ENCODE measurements around the gene PDE7B. TPM values are rescaled to one million over a fixed set of nuclear protein-coding genes. Genes with fewer than 3 reads are reported as not detected.

The PDE7B gene
- total RNA-seq, 2 experiments from 2014 or later, result not detected

GRCh38 chr6:135936606-135937005 is 85.1 kb downstream of the PDE7B start:
- H3K9me2 ChIP-seq (ENCODE audit: insufficient read depth, low read length), result no peaks in the 10 kb centered on the region
- ChIA-PET CTCF (ENCODE audit: unreplicated experiment) (no interaction called here), POLR2A (no interaction called here)
- no TSS peak for BruUV-seq (replicated peaks)
- H3K4me2 ChIP-seq (ENCODE audit: low read length), result no peak overlapping the region
- H2AFZ ChIP-seq (ENCODE audit: low read length), result no peak overlapping the region
- H3K4me3 ChIP-seq (ENCODE audit: low read depth, low read length, poor library complexity, severe bottlenecking), result no peak overlapping the region
- H3K4me1 ChIP-seq (ENCODE audit: insufficient read depth, low read length, poor library complexity, severe bottlenecking), result no peaks in the 10 kb centered on the region
- H3K79me2 ChIP-seq (ENCODE audit: insufficient read depth, low read depth, low read length), result no peaks in the 10 kb centered on the region
- H3K27ac ChIP-seq (ENCODE audit: low read depth, low read length, poor library complexity, severe bottlenecking), result no peak overlapping the region
- H4K20me1 ChIP-seq (ENCODE audit: insufficient read depth, low read length), result no peaks in the 10 kb centered on the region
- no peaks in the 10 kb centered on the region for H3K36me3 ChIP-seq (ENCODE audit: insufficient read depth, low read length)
- TF ChIP-seq CTCF (conservative IDR thresholded peaks at IDR 0.05; ENCODE audit: low read length) (no peak), EZH2phosphoT487 (IDR thresholded peaks at IDR 0.05; ENCODE audit: borderline replicate concordance, low read depth, low read length) (no peak)
- intact Hi-C loops (cut with micrococcal nuclease; ENCODE audit: unreplicated experiment), result no loop called here
- H3K9me3 ChIP-seq (ENCODE audit: low read length), result no peaks in the 10 kb centered on the region
- DNase-seq (ENCODE audit: low spot score), result no peak

GRCh38 chr6:135937106-135937505 is 85.6 kb downstream of the PDE7B start:
- Histone ChIP-seq H3K9me3 (ENCODE audit: low read length) (no peaks in the 10 kb centered on the region), H2AFZ (ENCODE audit: low read length) (no peak overlapping the region), H3K27ac (ENCODE audit: low read depth, low read length, poor library complexity, severe bottlenecking) (no peak overlapping the region), H3K4me1 (ENCODE audit: insufficient read depth, low read length, poor library complexity, severe bottlenecking) (no peaks in the 10 kb centered on the region), H3K4me2 (ENCODE audit: low read length) (no peak overlapping the region), H3K79me2 (ENCODE audit: insufficient read depth, low read depth, low read length) (no peaks in the 10 kb centered on the region), H3K36me3 (ENCODE audit: insufficient read depth, low read length) (no peaks in the 10 kb centered on the region), H3K9me2 (ENCODE audit: insufficient read depth, low read length) (no peaks in the 10 kb centered on the region), H3K4me3 (ENCODE audit: low read depth, low read length, poor library complexity, severe bottlenecking) (no peak overlapping the region), H4K20me1 (ENCODE audit: insufficient read depth, low read length) (no peaks in the 10 kb centered on the region)
- CTCF ChIA-PET (ENCODE audit: unreplicated experiment), result no interaction called here
- intact Hi-C loops (cut with micrococcal nuclease; ENCODE audit: unreplicated experiment), result no loop called here
- TF ChIP-seq EZH2phosphoT487 (IDR thresholded peaks at IDR 0.05; ENCODE audit: borderline replicate concordance, low read depth, low read length) (no peak), CTCF (conservative IDR thresholded peaks at IDR 0.05; ENCODE audit: low read length) (no peak)
- no peak for DNase-seq (ENCODE audit: low spot score)
- POLR2A ChIA-PET, result no interaction called here
- BruUV-seq (replicated peaks), result no TSS peak

- peak; percentile 1 for DNase-seq (ENCODE audit: low spot score)
- no peak overlapping the region for H3K4me3 ChIP-seq (ENCODE audit: low read depth, low read length, poor library complexity, severe bottlenecking)
- peak; percentile 65 for TF ChIP-seq CTCF (conservative IDR thresholded peaks at IDR 0.05; ENCODE audit: low read length)
- TF ChIP-seq EZH2phosphoT487 (IDR thresholded peaks at IDR 0.05; ENCODE audit: borderline replicate concordance, low read depth, low read length), result no peak
- H3K27ac ChIP-seq (ENCODE audit: low read depth, low read length, poor library complexity, severe bottlenecking), result no peak overlapping the region
- no peak overlapping the region for H2AFZ ChIP-seq (ENCODE audit: low read length)
- ChIA-PET POLR2A (interaction anchor here (1.0 kb wide), 1 partner anchor 10 kb away, joined by 3 read pairs; no protein-coding TSS in a partner anchor), CTCF (ENCODE audit: unreplicated experiment) (no interaction called here)
- H3K9me2 ChIP-seq (ENCODE audit: insufficient read depth, low read length), result no peaks in the 10 kb centered on the region
- no peak overlapping the region for H3K4me2 ChIP-seq (ENCODE audit: low read length)
- H3K79me2 ChIP-seq (ENCODE audit: insufficient read depth, low read depth, low read length), result no peaks in the 10 kb centered on the region
- H3K4me1 ChIP-seq (ENCODE audit: insufficient read depth, low read length, poor library complexity, severe bottlenecking), result no peaks in the 10 kb centered on the region
- no TSS peak for BruUV-seq (replicated peaks)
- H3K36me3 ChIP-seq (ENCODE audit: insufficient read depth, low read length), result no peaks in the 10 kb centered on the region
- H3K9me3 ChIP-seq (ENCODE audit: low read length), result no peaks in the 10 kb centered on the region
- H4K20me1 ChIP-seq (ENCODE audit: insufficient read depth, low read length), result no peaks in the 10 kb centered on the region
- intact Hi-C loops (cut with micrococcal nuclease; ENCODE audit: unreplicated experiment), result no loop called here
Observed at GRCh38 chr6:135938576-135939207, 87.2 kb downstream of the PDE7B start.

Measured in OCI-LY7 (cell line).